NCI-H1417 (cell line): ENCODE data around the gene SOX2.
A peak's percentile ranks its signal among the peaks of the same experiment; 100 is the strongest.

Source experiments
- DNase-seq, 3 experiments: peaks; one replicate each; lab custom pipeline; 2025; lab: John Stamatoyannopoulos, UW

Gene SOX2

DNA sequence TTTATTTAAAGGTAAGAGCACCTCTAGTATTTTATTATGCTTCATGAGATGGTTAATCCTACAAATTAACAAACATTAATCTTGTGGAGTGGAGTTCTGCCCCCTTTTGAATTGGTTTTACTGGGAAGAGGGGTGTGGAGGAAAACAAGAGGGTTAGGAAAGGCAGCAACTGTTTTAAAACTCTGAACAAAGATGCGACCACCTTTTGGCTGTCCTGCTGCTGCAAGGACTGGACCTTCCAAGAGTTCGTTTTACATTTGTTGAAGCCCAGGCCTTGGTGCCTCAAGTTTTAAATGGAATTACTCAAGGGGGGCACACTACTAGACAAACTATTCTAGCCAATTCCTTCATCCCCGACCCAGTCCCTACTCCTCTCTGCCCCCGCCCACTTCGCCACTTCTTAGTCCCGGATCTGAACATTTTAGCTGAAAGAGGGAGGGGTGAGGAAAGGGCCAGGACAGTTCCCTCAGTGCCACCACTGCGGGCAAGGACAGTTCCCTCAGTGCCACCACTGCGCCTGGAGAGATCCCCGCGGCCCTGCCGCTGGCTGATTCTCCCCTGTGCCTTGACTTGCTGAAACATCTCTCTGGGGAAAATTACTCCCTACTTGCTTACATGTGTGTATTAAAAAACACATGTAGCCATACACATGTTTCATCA lies 11.2 kb downstream of the SOX2 start:
- DNase-seq = no peak

DNA sequence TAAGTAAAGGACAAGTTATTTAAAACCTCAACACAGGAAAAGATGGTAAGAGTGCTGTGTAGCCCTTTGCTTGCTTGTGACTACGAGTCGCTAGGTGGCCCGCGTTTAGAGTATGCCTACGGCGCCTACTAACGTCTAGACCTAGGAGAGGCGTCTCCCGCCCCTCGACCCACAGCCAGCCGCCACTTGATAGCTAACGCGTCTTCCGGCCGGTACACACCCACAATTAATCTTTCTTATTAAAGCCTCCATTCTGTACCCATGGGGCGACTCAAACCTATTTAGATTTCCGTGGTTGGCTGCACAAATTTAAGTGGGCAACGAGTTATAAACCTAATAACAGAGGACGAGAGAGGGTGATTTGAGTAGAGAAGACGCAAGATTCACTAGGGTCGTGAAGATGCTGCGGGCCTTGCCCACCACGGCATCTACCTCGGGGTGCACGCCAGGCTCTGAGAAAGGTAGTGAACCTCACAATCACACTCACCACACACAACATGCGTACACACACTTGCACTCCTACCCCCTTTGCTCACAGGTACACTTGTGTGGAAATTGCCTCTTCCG lies 12.0 kb downstream of the SOX2 start:
- DNase-seq = no peak

DNA sequence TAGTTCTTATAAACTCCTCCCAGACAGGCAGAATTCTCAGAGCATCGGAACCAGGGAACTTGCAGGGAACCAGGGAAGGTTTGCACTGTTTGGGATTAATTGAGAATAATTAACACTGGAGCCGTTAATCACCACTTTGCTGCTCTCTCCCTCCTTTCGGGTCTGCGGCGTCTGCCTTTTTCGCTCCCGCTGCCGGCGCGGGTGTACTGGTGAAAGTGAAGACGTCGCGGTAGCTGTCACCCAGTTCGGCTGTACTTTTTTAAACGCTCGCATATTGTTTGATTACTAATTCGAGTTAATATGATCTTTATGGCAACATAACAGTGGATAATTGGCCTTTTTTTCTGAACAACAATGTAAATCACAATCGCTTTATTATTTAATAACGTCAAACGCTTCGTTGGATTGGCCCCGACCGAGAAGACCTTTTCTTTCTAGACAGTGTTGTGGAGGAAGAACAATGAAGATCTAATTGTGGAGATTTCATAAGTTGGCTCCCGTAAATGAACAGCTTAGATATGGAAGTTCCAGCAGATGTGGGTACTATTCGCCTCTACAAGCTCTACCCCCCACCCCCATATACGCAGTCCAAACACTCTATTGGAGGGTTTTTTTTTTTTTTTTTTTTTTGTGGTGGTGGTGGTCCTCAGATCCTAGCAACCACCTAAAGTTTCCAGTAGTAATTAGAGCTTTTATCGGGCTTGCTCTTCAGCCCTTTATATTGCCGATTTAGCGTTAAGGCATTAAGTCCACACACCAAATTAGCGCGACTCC lies 12.7 kb downstream of the SOX2 start:
- DNase-seq = no peak

DNA sequence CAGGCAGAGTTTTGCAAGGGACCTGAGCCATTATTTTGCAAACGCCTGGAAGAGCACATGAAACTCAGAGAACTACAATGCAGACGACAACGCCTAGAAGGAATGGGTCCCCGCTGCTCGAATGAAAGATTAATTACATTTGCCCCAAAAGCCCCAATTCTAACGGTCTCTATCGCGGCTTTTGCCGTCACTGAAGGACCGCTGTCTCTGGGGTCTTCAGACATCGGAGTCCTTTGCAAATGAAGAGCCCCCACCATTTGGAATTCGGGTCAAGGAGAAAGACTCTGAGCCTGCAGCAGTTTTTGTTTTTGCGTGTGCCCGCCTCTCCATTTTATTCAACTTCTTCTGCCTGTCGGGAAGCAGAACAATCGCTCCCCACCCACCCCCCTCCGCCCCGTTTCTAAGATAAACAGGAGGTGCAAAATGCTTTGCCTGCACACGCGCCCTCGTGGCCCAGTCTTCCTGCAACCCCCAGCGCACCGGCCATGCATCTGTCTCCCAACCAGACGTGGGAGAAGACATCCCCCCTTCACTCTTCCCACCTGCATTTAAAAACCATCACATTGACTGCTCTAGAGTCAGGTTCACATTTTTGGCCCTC lies 13.5 kb downstream of the SOX2 start:
- DNase-seq = no peak

DNA sequence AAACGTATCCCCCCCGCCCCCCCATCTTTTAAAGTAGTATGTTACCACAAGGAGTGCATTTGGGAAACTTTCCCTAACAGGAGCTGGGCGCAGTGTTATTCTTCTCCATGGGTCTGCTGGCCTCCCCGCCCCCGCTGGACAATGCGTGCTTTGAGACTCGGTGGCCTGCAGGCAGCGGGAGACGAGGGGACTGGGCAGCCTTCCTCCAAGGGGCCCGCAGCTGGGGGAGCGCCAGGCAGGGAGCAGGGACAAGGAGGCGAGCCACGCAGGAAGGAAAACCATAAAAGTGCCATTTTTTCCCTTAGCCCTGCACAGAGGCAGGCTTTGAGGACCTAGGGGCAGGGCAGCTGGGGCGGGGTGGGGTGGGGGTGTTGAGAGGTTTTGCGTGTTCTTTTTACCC lies 14.1 kb downstream of the SOX2 start:
- DNase-seq = peak in 2 of 3 experiments; percentile 45 to 56

DNA sequence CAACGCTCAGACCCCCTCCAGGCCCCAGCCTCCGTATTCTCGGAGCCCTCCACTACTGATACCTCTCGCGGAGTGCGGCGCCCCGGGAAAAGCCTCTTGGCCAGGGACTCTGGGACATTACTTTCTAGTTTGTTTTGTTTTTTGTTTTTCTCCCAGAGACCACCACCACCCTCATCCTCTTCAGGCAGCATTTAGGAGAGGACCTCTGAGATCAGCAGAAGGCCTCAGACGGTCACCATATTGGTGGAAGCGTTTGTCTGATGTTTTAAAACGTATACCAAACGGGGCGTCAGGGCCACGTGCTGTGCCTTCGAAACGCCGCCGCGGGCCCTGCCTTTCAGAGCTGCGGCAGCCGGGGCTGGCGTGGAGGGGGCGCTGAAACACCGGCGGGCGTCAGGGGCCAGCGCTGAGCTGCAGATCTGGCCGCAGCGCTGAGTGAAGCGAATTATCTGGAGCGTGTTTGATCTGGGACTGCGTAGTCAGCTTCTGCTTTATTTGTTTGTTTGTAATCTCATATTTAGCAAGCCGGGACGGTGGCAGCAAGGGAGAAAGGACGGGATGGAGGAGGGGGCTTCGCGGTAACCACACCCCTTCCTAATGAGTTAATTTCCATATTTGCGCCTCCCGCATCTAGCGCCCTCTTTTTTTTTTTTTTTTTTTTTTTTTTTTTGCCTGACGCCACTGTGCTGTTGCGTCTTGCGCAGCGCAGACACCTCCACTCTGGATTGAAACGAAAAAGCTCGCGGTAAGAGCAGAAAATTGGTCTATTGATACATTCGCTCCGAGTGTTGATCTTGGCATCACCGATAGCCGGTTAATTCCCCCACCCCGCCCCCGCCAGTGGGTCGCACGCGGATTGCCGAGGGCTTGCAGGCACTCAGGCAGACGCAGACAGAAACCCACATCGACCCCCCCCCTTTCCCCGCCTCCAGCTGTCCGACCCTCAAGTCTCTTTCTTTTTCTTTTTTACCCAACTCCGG lies 14.9 kb downstream of the SOX2 start:
- DNase-seq = peak; percentile 53 to 91 (median 82)

DNA sequence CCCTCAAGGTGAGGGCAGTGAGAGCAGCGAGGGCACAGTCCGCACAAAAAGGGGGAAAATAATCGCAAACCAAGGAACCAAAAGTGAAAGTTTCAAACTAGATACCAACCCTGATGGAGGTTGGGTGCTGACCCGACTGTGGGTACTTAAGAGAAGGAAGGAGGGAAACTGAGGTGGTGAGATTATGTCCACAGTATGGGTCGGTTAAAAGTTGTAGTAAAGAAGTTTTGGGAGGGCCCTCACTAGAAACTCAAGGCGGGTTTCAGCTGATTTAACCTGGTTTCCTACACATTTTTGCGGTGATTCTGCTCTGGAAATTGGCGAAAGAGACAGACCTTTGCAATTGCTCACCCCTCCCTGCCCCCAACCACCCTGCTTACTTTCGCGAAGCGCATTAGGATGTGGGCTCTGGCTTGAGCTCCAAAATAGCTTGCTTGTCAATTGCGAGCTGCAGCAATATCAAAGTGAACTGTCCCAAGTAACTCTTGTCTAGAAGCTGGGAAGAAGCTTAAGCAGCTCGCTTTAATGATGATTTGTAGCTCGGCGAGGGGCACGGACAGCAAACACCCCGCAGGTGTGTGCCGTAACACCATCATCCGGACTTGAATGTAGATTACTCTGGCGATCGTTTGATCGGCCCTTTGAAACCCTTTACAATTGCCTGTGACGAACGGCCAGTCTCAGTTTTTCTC lies 15.8 kb downstream of the SOX2 start:
- peak in 2 of 3 experiments; percentile 64 to 67 for DNase-seq

DNA sequence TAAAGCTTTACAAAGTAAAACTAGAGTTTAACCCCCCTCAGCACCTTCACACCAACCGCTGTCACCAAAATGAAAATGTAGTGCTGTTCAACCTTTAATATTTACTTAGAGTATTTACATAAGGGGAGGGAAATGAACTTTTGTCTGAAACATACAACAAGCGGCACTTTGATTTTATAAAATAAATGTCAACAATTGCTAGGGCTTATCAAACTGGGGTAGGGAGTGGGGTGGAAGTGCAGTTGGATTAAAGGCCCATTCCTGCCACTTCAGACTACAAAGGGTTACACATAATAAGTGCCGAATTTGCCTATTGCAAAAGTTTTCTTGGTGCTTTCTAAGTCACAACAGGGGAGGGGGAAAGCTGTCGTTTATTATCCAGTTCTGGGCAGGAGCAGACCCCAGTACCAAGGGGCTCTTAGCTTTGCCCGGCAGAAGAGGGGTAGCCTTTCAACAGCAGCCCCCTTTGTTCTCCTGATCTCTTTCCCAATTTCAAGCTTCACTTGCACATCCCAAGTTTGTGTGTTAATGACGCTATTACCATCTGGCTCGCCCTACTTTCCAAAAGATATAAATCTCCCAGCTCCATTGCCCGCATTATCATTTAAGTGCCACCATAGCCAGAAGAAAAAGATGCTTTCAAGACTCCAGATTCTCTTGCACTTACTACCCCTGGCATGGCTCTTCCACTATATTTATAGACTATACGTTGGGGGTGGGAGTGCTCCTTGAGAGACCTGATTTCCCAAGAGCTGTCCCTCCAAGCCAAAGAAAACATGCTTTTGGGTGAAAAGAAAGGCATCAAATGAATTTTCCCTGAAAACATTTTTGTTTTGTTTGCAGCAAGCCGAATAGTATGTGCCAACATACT lies 17.0 kb downstream of the SOX2 start:
- DNase-seq = no peak

DNA sequence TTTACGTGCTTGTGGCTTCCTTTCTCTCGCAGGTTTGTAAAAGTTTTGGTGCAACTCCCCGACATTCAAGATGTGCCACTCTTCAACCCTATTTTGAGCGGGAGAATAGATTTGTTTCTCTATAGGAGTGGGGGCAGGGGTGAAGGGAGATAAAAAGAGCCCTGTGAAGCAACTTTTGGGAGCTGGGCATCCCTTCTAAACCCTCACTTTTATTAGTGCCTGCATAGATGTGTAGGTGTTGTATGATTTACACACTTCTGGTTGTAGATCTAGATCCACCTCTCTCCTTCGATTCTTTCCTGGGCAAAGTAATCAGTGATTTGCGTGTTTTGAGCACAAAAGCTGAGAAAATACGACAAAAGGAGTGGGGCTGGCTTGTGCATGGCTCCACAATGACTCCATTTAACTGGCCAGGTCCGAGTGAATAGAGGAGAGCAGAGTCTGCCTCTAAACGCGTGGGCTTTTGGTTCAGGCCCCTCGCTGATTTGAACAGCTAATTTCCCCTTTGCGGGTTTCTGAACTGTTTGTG lies 17.7 kb downstream of the SOX2 start:
- DNase-seq = no peak

DNA sequence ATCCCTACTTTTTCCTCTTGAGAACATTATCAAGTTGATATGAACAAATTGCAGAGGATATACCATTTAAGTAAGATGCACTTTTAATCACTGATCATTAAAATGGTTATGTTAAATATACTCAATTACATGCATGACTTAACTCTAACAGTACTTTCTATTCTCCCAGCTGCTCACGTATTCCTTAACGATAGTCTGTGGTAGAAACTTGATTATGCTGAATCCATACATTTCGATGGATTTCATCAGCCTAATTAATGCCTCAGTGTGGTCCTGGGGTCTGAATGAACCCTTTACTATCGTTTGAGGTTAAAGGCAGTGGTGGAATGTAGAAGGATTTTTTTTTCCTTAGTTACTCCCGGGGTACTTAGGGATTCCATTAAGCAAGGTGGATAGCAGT lies 18.6 kb downstream of the SOX2 start:
- DNase-seq = peak in 1 of 3 experiments; percentile 44

DNA sequence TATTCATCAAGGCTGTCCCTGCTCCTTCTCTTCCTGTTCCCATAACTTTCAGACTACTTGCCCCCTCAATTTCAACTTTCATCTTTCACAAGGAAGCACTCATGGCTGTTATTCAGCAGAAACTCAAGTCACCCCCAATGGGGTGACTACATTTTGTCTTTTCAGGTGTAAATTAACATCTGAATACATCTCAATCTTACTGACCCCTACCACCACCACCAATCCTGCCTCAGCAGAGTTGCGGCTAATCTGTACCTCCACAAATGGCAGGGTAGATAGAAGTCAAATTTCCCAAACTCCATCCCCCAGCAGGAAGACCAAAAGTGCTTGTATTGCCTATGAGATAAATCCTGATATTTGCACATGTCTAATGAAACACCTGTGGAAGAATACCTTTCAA lies 19.2 kb downstream of the SOX2 start:
- DNase-seq = no peak

DNA sequence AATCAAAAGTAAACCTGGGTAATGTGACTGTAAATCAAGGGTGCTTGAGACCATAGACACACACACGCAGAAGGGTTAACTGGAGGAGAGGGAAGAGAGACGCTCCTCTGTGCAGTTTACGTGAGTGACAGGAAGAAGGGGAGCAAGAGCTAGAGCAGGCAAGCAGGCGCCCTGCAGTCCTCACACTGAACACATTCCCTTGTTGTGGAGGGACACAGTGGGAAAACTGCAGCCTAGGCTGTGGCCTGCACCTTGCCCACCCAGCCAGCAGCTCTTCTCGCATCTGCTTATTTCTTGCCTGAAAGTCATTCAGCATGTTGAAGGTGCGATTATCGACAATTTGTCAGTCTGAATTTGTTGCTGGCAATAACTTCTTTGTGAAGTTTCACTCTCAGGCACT lies 24.2 kb downstream of the SOX2 start:
- peak in 1 of 3 experiments; percentile 37 for DNase-seq

DNA sequence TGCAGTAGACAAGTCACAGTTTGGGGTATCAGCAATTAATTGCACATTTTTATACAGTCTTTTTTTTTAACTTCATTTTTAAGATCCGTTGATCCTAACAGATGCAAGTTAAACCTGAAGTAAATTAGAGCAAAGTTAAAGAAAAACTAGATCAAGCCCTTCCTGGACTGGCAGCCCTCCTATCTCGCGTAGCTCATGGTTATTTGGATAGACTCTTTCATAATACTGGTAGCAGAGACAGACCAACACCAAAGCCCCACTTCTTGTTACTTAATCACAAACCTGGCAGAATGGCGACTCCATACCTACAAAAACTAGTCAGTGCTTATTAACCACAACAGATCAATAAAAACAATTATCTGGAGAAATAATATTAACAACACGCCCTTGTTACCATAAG lies 26.8 kb downstream of the SOX2 start:
- no peak for DNase-seq

DNA sequence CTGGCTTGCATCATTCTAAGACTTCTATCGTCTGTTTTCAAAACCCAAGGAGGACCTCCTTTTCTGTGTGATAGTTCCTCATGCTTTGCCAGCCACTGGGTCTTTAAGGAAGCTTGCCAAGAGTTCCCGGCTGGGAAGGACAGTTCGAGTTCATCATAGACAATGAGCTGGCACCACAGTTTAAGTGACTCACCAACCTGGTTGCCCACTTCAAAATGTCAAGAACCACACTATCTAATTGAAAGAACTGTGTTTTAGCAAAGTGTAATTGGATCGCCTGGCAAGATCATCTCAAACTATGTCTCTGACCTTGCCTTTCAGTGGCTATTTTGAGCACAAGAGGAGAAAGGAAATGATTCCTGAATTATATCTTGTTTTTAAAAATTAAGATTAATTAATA lies 27.9 kb downstream of the SOX2 start:
- DNase-seq = peak in 1 of 3 experiments; percentile 67

DNA sequence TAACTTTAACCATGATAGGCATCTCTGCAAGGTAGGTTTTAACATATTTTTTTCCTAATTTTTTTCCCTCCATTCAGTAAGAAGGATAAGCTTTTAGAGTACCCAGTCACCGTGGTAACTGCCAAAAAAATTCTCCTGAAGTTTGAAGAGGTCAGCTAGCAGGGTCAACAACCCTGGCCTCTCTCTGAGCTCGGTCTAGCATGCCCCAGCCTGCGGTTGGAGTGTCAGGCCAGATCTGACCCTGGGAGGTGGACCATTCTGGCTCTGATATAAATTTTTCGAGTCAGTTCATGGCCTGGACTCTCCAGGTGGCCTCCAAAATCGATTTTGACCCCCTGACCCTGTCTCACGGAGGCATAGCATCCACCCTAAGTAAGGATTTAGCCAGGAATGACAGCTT lies 29.7 kb downstream of the SOX2 start:
- no peak for DNase-seq

DNA sequence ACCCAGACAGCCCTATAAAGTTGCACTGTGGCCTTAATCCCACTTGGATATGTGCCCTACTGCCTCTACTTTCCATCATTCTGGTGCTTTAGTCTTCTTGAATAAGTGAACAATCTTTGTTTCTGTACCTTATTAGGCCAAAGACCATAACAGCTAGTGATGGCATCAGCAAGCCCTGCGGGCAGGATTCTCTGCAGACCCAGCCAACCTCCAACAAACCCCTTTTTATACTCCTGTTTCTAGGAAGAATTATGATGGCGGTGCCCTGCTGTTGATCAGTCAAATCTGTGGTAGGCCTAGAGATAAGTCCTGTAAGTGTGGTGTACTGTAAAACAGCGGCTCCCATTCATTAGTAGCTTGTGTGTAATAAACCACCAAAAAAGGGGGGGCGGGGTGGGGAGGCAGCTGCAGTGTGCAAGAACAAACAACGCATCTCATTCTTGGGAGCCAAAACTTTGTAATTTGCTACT lies 40.5 kb downstream of the SOX2 start:
- DNase-seq = peak in 1 of 3 experiments; percentile 19

DNA sequence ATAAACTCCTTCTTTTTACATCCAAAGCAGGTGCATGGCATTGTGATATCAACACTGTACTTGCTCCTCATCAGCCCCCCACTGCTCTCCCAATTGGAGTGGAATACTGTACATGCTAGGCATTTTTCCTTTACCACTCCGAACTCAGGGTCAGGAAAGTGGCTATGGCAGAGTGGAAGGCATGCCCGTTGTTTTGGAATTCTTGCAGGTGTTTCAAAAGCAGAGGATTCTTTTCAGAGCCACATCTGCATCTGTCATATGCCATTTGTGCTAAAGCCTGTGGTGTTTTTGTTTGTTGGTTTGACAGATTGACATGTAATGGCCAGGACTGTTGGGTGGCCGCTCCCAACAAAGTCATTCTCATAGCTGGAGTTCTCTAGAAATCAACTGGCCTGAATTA lies 41.7 kb downstream of the SOX2 start:
- DNase-seq = peak in 1 of 3 experiments; percentile 34

DNA sequence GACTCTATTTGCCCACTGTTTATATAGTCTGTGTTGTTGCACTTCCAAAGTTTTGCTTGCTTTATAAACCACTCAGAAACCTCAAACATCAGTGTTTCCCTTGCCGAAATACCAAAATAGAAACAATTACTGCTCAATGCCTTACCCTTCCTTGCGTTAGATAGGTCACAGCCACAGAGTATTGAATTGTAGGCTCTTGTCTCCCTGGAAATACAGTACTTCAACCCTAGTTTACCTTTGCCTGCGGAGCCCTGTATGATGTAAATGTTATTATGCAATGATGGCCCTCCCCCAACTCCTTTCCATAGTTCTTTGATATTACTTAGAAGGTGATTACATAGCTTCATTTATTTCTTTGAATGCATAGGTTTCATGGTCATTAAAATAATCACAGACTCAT lies 44.2 kb downstream of the SOX2 start:
- peak; percentile 10 to 64 (median 48) for DNase-seq

DNA sequence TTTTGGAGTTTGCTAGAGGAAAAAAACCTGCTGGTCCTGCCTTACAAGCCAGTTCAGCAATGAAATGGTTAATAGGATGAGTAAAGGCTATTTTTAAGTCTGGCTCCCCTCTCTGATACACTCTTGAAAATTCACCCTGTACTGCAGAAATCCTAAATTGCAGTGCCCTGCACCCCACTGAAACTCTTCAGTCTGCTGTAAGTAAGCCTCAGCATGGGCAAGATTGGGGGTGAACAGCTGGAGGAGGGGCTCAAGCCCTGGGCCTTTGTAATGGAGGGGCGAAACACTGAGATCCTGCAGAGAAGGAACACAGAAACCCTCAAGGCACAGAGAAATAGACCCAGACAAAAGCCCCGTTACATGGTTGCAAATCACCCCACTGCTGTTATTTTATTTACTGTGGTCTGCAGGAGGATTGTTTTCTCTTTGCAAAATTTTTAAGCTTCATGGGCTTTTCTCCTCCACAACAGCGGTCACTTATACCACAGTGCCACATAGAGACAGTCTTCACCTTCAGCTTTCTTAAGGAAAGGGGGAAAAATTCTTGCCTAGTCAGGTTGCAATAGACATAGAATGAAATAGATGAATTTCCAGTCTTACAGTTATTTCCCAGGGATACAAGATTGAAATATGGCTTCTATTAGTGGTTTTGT lies 45.0 kb downstream of the SOX2 start:
- peak in 1 of 3 experiments; percentile 39 for DNase-seq
